Measurements from ENCODE around the gene FNDC3B.

DNA sequence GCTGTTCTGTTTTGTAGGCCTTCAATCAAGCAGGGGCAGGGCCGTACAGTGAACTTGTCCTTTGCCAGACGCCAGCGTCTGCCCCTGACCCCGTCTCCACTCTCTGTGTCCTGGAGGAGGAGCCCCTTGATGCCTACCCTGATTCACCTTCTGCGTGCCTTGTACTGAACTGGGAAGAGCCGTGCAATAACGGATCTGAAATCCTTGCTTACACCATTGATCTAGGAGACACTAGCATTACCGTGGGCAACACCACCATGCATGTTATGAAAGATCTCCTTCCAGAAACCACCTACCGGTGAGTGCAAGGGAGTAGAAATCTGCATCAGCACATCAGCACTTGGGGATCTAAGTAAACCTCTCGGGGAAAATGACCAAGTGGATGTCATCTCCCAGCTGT is 313.4 kb downstream of the FNDC3B start:
- no peak for TF ChIP-seq EZH2 (IDR thresholded peaks at IDR 0.05)
- TF ChIP-seq, protein P1, sequence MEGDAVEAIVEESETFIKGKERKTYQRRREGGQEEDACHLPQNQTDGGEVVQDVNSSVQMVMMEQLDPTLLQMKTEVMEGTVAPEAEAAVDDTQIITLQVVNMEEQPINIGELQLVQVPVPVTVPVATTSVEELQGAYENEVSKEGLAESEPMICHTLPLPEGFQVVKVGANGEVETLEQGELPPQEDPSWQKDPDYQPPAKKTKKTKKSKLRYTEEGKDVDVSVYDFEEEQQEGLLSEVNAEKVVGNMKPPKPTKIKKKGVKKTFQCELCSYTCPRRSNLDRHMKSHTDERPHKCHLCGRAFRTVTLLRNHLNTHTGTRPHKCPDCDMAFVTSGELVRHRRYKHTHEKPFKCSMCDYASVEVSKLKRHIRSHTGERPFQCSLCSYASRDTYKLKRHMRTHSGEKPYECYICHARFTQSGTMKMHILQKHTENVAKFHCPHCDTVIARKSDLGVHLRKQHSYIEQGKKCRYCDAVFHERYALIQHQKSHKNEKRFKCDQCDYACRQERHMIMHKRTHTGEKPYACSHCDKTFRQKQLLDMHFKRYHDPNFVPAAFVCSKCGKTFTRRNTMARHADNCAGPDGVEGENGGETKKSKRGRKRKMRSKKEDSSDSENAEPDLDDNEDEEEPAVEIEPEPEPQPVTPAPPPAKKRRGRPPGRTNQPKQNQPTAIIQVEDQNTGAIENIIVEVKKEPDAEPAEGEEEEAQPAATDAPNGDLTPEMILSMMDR (IDR thresholded peaks at IDR 0.05), result no peak
- no peak for TF ChIP-seq EZH2phosphoT487 (IDR thresholded peaks at IDR 0.05)

All from neural progenitor cell (in vitro differentiated cells).